Cardiac muscle cell (in vitro differentiated cells and primary cell): ENCODE results near the gene RPL11. TPM values are rescaled to one million over a fixed set of nuclear protein-coding genes. Genes with fewer than 3 reads are reported as not detected.
A peak's percentile ranks its signal among the peaks of the same experiment; 100 is the strongest.

Source experiments
- DNase-seq, 2 donors: peaks; one replicate each; pipeline versions ENCODE4 v3.0.0 to v3.0.0-alpha.2; 2010 to 2017; ENCODE audit warnings: low read depth in 1 of 2, low spot score in 1 of 2
- H3K27ac ChIP-seq: fragments of 200-600 bp; sonication (generic); 2 replicates; pipeline ENCODE4 v1.5.1; 2016
- H3K27me3 ChIP-seq: fragments of 200-600 bp; sonication (generic); 2 replicates; pipeline ENCODE4 v1.6.0; 2016; ENCODE audit warnings: control low read depth
- H3K36me3 ChIP-seq: fragments of 200-600 bp; sonication (generic); 2 replicates; pipeline ENCODE4 v1.5.1; 2016; ENCODE audit warnings: control low read depth
- H3K4me1 ChIP-seq: fragments of 200-600 bp; sonication (generic); 2 replicates; pipeline ENCODE4 v1.8.1; 2017; ENCODE audit warnings: low read depth, mild to moderate bottlenecking, mixed run types
- H3K4me3 ChIP-seq: fragments of 200-600 bp; sonication (generic); 2 replicates; pipeline ENCODE4 v1.5.1; 2016; ENCODE audit warnings: mild to moderate bottlenecking
- H3K9me3 ChIP-seq: fragments of 200-600 bp; sonication (generic); 2 replicates; pipeline ENCODE4 v1.5.1; 2017; ENCODE audit warnings: low read depth, mild to moderate bottlenecking, control low read depth
- polyA plus RNA-seq: library from polyadenylated mRNA; unstranded; fragments of >200 nt; fragmentation: Nextera tagmentation; extraction: Ambion mirVana; gene quantifications from 2 replicates; pipeline ENCODE4 v1.2.1, GENCODE V29; 2016
- total RNA-seq: library from RNA; depleted of rRNA; stranded (reverse); fragments of >200 nt; gene quantifications from 2 replicates; pipeline ENCODE4 v1.2.3, GENCODE V29; 2016
- TF ChIP-seq, protein P1 (sequence below): IDR thresholded peaks from 2 replicates; pipeline ENCODE4 v1.5.1; 2012; ENCODE audit warnings: low read depth, mild to moderate bottlenecking, low read length

Gene RPL11
- total and polyA plus RNA-seq, 2 experiments from 2014 or later = 590 to 1,627 TPM

DNA sequence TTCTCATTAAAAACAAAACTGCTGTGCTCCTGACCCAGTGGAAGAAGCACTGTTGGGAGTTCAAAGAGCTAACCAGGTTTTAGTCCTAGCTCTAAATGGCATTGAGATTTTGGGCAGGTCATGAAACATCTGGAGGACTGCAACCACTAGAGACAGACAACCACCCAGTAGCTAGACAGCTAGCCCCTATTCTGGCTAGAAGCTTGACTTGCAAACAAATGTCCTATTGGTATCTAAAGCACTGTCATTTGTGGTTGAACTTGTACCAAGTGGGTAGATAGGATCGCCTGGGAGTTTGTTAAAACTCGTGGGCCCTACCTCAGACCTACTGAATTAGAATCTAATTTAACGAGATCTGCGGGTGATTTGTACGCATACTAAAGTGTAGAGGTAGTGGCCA, 6.9 kb downstream of the RPL11 start:
- no peaks in the 10 kb centered on the region for H3K9me3 ChIP-seq
- TF ChIP-seq, protein P1, sequence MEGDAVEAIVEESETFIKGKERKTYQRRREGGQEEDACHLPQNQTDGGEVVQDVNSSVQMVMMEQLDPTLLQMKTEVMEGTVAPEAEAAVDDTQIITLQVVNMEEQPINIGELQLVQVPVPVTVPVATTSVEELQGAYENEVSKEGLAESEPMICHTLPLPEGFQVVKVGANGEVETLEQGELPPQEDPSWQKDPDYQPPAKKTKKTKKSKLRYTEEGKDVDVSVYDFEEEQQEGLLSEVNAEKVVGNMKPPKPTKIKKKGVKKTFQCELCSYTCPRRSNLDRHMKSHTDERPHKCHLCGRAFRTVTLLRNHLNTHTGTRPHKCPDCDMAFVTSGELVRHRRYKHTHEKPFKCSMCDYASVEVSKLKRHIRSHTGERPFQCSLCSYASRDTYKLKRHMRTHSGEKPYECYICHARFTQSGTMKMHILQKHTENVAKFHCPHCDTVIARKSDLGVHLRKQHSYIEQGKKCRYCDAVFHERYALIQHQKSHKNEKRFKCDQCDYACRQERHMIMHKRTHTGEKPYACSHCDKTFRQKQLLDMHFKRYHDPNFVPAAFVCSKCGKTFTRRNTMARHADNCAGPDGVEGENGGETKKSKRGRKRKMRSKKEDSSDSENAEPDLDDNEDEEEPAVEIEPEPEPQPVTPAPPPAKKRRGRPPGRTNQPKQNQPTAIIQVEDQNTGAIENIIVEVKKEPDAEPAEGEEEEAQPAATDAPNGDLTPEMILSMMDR = no peak
- no peak overlapping the region for H3K27ac ChIP-seq
- no peak for DNase-seq
- no peak overlapping the region for H3K4me3 ChIP-seq
- H3K36me3 ChIP-seq = peaks cover 80% of the 10 kb centered on the region
- peaks cover 9% of the 10 kb centered on the region for H3K4me1 ChIP-seq
- no peaks in the 10 kb centered on the region for H3K27me3 ChIP-seq

DNA sequence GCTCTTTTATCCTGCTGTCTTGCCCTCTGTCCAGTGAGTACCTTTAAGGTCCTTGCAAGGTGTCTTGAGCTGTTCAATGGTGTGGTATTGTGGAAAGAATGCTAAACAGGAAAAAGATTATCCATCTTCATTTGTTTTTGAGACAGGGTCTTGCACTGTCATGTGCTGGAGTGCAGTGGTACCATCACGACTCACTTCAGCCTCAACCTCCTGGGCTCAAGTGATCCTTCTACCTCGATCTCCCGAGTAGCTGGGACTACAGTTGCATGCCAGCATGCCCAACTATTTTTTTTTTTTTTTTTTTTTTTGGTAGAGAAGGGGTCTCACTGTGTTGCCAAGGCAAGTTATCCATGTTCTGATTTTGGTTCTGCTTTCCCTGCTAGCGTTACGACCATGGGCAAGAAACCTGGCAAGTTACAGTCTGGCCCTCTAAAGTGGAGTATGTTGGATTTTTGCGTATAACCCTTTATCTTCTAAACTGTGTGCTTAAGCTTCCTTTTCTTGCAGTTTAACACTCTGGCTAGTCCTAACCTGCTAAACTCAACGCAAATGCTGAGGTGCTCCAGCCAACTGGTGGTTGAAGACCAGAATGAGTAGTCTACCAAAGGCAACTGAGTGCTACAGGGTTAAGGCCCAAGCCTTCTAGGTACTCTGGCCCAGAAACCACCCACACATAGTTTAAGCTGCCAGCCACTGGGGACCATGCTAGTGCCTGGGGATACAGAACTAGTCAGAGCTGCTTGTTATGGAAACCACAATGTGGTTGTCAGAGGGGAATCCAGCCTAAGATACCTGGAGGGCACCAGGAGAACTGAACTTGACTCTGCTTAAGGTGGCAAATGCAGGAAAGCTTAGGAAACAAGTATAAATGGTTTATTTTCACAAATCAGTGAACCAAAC, 7.9 kb downstream of the RPL11 start:
- no peak overlapping the region for H3K27ac ChIP-seq
- no peaks in the 10 kb centered on the region for H3K4me1 ChIP-seq
- no peaks in the 10 kb centered on the region for H3K27me3 ChIP-seq
- no peak overlapping the region for H3K4me3 ChIP-seq
- peaks cover 70% of the 10 kb centered on the region for H3K36me3 ChIP-seq
- H3K9me3 ChIP-seq = no peaks in the 10 kb centered on the region
- TF ChIP-seq, protein P1 = no peak
- no peak for DNase-seq

DNA sequence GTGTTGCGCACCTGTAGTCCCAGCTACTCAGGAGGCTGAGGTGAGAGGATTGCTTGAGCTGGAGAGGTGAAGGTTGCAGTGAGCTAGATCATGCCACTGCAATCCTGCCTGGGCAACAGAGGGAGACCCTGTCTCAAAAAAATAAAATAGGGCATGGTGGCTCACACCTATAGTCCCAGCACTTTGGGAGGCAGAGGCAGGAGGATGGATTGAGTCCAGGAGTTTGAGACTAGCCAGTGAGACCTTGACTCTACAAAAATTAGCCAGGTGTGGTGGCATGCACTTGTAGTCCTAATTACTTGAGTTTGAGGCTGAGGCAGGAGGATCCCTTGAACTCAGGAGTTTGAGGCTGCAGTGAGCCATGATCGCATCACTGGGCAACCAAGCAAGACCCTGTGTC, 9.7 kb downstream of the RPL11 start:
- H3K4me3 ChIP-seq = no peak overlapping the region
- TF ChIP-seq, protein P1 = no peak
- H3K27ac ChIP-seq = no peak overlapping the region
- no peak for DNase-seq
- H3K36me3 ChIP-seq = peaks cover 54% of the 10 kb centered on the region
- no peaks in the 10 kb centered on the region for H3K9me3 ChIP-seq
- H3K27me3 ChIP-seq = no peaks in the 10 kb centered on the region
- H3K4me1 ChIP-seq = no peaks in the 10 kb centered on the region

DNA sequence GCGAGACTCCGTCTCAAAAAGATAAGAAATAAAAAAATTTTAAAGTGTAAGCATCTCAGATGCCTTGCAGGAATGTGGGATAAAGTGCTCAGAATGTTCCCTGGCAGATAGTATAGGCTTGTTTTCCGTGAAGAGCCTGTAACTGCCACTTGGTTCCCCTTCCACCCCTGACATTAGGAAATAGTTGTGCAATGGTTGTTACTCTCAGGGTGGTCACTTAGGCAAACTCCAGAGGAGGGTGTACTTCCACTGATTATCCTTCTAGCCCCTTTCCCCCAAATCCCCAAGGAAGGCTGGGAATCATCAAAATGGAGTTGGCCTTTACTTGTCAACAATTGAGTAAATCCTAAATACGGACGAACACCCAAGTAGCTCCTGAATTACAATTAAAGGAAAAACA, 10.4 kb downstream of the RPL11 start:
- no peak overlapping the region for H3K4me3 ChIP-seq
- peak in 1 of 2 donors; percentile 42 for DNase-seq
- H3K36me3 ChIP-seq = peaks cover 48% of the 10 kb centered on the region
- TF ChIP-seq, protein P1 = no peak
- H3K4me1 ChIP-seq = no peaks in the 10 kb centered on the region
- no peaks in the 10 kb centered on the region for H3K9me3 ChIP-seq
- no peaks in the 10 kb centered on the region for H3K27me3 ChIP-seq
- H3K27ac ChIP-seq = peak overlapping the region; percentile 53

DNA sequence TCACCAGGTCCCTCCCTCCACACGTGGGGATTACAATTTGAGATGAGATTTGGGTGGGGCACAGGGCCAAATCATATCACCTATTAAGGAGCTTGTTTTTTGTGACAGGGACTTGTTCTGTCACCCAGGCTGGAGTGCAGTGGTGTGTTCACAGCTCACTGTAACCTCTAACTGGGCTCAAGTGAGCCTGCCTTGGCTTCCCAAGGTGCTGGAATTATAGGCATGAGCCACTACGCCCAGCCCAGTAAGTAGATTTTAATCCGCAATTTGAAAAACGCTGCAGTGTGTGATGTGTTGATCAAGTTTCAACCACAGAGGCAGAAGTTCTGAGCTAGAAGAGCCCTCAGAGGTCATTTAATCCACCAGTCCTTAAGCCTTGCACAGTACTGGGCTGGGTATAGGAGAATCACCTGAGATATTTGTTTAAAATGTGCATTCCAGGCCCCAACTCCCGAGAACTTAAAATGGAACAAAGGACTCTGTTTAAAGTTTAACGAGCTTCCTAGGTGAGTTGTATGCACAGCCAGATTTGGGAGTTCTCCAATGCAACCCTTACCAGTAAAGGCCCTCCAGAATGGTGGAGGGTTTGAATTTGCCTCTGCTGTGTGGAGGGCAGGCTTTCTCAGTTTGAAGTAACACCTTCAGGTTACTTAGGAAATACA, 13.4 kb downstream of the RPL11 start:
- no peak for DNase-seq
- TF ChIP-seq, protein P1 = no peak
- Histone ChIP-seq H3K36me3 (peaks cover 25% of the 10 kb centered on the region), H3K4me3 (no peak overlapping the region), H3K4me1 (no peaks in the 10 kb centered on the region), H3K27me3 (no peaks in the 10 kb centered on the region), H3K27ac (no peak overlapping the region), H3K9me3 (no peaks in the 10 kb centered on the region)
